Measurements from ENCODE around the gene FANK1. TPM values are rescaled to one million over a fixed set of nuclear protein-coding genes. Genes with fewer than 3 reads are reported as not detected.
"Not testable (repeated sequence)": the region's sequence is repeated elsewhere in the genome, so short reads cannot be mapped to it uniquely, and the experiment has no call there.

FANK1 gene
- 8.3 and 8.5 TPM in 2 replicates for total RNA-seq

- H3K36me3 ChIP-seq (ENCODE audit: insufficient read depth, low read length); H4K20me1 ChIP-seq (ENCODE audit: insufficient read depth, low read length); H3K9me3 ChIP-seq (ENCODE audit: low read depth, low read length); H3K27me3 ChIP-seq (ENCODE audit: insufficient read depth, low read length); H3K4me1 ChIP-seq (ENCODE audit: insufficient read depth, low read length): not testable (repeated sequence)
- H3K4me2 ChIP-seq (ENCODE audit: insufficient read depth, low read length) = peak within 1 kb of the TSS; percentile 83
- H3K79me2 ChIP-seq (ENCODE audit: insufficient read depth, low read length) = peaks cover 31% of the 10 kb centered on the region
- DNase-seq (ENCODE audit: insufficient read length, low spot score, missing footprints) = peak; percentile 92
- H2AFZ ChIP-seq (ENCODE audit: low read length) = peak within 1 kb of the TSS; percentile 49
- peak within 1 kb of the TSS; percentile 74 for H3K4me3 ChIP-seq (ENCODE audit: insufficient read depth, low read length)
- peak within 1 kb of the TSS; percentile 77 for H3K27ac ChIP-seq (ENCODE audit: low read depth, low read length)
These were observed at the start of gene FANK1 for GRCh38 chr10:125896088-125896934. Gene FANK1, plus strand, starts transcription at chr10:125896564. Its CDS starts 79 bp downstream, at chr10:125896643.

- H3K4me2 ChIP-seq (ENCODE audit: insufficient read depth, low read length) = no peak overlapping the region
- no peaks in the 10 kb centered on the region for H3K9me3 ChIP-seq (ENCODE audit: low read depth, low read length)
- H3K27me3 ChIP-seq (ENCODE audit: insufficient read depth, low read length) = no peaks in the 10 kb centered on the region
- H4K20me1 ChIP-seq (ENCODE audit: insufficient read depth, low read length) = no peaks in the 10 kb centered on the region
- no peaks in the 10 kb centered on the region for H3K79me2 ChIP-seq (ENCODE audit: insufficient read depth, low read length)
- no peak for TF ChIP-seq CTCF (IDR thresholded peaks at IDR 0.05; ENCODE audit: extremely low read depth, low read depth, low read length)
- no peaks in the 10 kb centered on the region for H3K4me1 ChIP-seq (ENCODE audit: insufficient read depth, low read length)
- no peak overlapping the region for H3K27ac ChIP-seq (ENCODE audit: low read depth, low read length)
- no peak overlapping the region for H2AFZ ChIP-seq (ENCODE audit: low read length)
- peaks cover 37% of the 10 kb centered on the region for H3K36me3 ChIP-seq (ENCODE audit: insufficient read depth, low read length)
- DNase-seq (ENCODE audit: insufficient read length, low spot score, missing footprints) = no peak
- H3K4me3 ChIP-seq (ENCODE audit: insufficient read depth, low read length) = no peak overlapping the region
These were observed 49.5 kb upstream of the FANK1 start for GRCh38 chr10:125846894-125847293.

GRCh38 chr10:125848371-125848770, 48.0 kb upstream of the FANK1 start:
- no peak overlapping the region for H3K4me2 ChIP-seq (ENCODE audit: insufficient read depth, low read length)
- DNase-seq (ENCODE audit: insufficient read length, low spot score, missing footprints) = no peak
- H3K4me1 ChIP-seq (ENCODE audit: insufficient read depth, low read length) = no peaks in the 10 kb centered on the region
- no peaks in the 10 kb centered on the region for H3K27me3 ChIP-seq (ENCODE audit: insufficient read depth, low read length)
- no peak overlapping the region for H3K27ac ChIP-seq (ENCODE audit: low read depth, low read length)
- TF ChIP-seq CTCF (IDR thresholded peaks at IDR 0.05; ENCODE audit: extremely low read depth, low read depth, low read length) = no peak
- no peak overlapping the region for H2AFZ ChIP-seq (ENCODE audit: low read length)
- H3K79me2 ChIP-seq (ENCODE audit: insufficient read depth, low read length) = no peaks in the 10 kb centered on the region
- H3K36me3 ChIP-seq (ENCODE audit: insufficient read depth, low read length) = peaks cover 44% of the 10 kb centered on the region
- H3K9me3 ChIP-seq (ENCODE audit: low read depth, low read length) = no peaks in the 10 kb centered on the region
- H3K4me3 ChIP-seq (ENCODE audit: insufficient read depth, low read length) = no peak overlapping the region
- no peaks in the 10 kb centered on the region for H4K20me1 ChIP-seq (ENCODE audit: insufficient read depth, low read length)

- H3K4me3 ChIP-seq (ENCODE audit: insufficient read depth, low read length) = no peak overlapping the region
These were observed 47.5 kb upstream of the FANK1 start for GRCh38 chr10:125848857-125849256.

More at GRCh38 chr10:125848857-125849256, 47.5 kb upstream of the FANK1 start:
- H3K4me2 ChIP-seq (ENCODE audit: insufficient read depth, low read length) = no peak overlapping the region
- no peaks in the 10 kb centered on the region for H3K4me1 ChIP-seq (ENCODE audit: insufficient read depth, low read length)
- H3K27me3 ChIP-seq (ENCODE audit: insufficient read depth, low read length) = no peaks in the 10 kb centered on the region
- H2AFZ ChIP-seq (ENCODE audit: low read length) = no peak overlapping the region
- no peaks in the 10 kb centered on the region for H3K9me3 ChIP-seq (ENCODE audit: low read depth, low read length)
- no peaks in the 10 kb centered on the region for H3K79me2 ChIP-seq (ENCODE audit: insufficient read depth, low read length)
- H4K20me1 ChIP-seq (ENCODE audit: insufficient read depth, low read length) = no peaks in the 10 kb centered on the region
- no peak for DNase-seq (ENCODE audit: insufficient read length, low spot score, missing footprints)
- H3K36me3 ChIP-seq (ENCODE audit: insufficient read depth, low read length) = peaks cover 44% of the 10 kb centered on the region
- no peak overlapping the region for H3K27ac ChIP-seq (ENCODE audit: low read depth, low read length)
- TF ChIP-seq CTCF (IDR thresholded peaks at IDR 0.05; ENCODE audit: extremely low read depth, low read depth, low read length) = no peak

Measured in osteoblast (primary cell).